Loucy (cell line): ENCODE measurements around the gene PLEKHB2.

Experiments used
- EZH2phosphoT487 ChIP-seq: fragments of 200-600 bp; IDR thresholded peaks from 2 replicates; pipeline ENCODE4 v1.6.1; 2018; ENCODE audit warnings: antibody characterized with exemption, mild to moderate bottlenecking, moderate library complexity, borderline replicate concordance
- TF ChIP-seq, protein P1 (sequence below): fragments of 200-600 bp; sonication (generic); conservative IDR thresholded peaks from 2 replicates; pipeline ENCODE4 v1.5.1; 2014; ENCODE audit warnings: mild to moderate bottlenecking, antibody characterized with exemption, low read length

DNA sequence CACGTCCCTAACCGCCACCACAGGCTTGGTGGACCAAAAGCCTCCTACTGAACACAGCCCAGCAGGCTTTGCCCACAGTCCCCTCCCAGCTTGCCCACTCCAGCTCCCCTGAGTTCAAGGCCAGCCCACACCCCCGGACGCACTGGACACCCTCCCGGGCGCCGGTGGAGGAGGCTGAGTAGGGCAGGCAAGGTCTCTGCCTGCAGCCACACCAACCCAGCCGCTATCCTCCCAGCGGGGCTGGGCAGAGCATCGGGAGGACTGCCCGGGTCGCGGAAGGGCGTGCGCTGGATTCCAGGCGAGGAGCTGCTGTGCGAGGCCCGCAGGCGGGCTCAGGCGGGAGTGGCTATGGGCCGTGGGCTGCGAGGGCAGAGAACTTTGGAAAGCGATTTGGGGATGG lies 49.5 kb downstream of the PLEKHB2 start:
- TF ChIP-seq EZH2phosphoT487: no peak
- TF ChIP-seq, protein P1, sequence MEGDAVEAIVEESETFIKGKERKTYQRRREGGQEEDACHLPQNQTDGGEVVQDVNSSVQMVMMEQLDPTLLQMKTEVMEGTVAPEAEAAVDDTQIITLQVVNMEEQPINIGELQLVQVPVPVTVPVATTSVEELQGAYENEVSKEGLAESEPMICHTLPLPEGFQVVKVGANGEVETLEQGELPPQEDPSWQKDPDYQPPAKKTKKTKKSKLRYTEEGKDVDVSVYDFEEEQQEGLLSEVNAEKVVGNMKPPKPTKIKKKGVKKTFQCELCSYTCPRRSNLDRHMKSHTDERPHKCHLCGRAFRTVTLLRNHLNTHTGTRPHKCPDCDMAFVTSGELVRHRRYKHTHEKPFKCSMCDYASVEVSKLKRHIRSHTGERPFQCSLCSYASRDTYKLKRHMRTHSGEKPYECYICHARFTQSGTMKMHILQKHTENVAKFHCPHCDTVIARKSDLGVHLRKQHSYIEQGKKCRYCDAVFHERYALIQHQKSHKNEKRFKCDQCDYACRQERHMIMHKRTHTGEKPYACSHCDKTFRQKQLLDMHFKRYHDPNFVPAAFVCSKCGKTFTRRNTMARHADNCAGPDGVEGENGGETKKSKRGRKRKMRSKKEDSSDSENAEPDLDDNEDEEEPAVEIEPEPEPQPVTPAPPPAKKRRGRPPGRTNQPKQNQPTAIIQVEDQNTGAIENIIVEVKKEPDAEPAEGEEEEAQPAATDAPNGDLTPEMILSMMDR: no peak
